HL-60 (cell line): Measurements from ENCODE around the gene SLC23A2.
"Not testable (repeated sequence)": the region's sequence is repeated elsewhere in the genome, so short reads cannot be mapped to it uniquely, and the experiment has no call there.

Source experiments
- DNase-seq, 2 experiments: peaks; one replicate each; pipeline ENCODE4 v3.0.0-alpha.2; 2010 to 2020; ENCODE audit warnings: low read depth in 1 of 2, low spot score in 1 of 2
- H3K27ac ChIP-seq: fragments of 250-450 bp; sonication (Bioruptor Pico); replicated peaks from 2 replicates; pipeline ENCODE4 v1.5.1; 2020; ENCODE audit warnings: mild to moderate bottlenecking, moderate library complexity
- H3K27me3 ChIP-seq: fragments of 250-450 bp; sonication (Bioruptor Pico); 2 replicates; pipeline ENCODE4 v1.5.1; 2021; ENCODE audit warnings: mild to moderate bottlenecking, moderate library complexity; ENCODE audit not compliant: insufficient read depth, poor library complexity, severe bottlenecking
- H3K4me3 ChIP-seq: replicated peaks from 2 replicates; pipeline ENCODE4 v1.5.1; 2011; ENCODE audit warnings: mild to moderate bottlenecking, control low read depth, low read length; ENCODE audit not compliant: insufficient read depth
- GABPA ChIP-seq: IDR thresholded peaks from 2 replicates; pipeline ENCODE4 v1.6.1; 2012; ENCODE audit warnings: low read depth
- POLR2AphosphoS5 ChIP-seq: IDR thresholded peaks from 2 replicates; pipeline ENCODE4 v1.6.1; 2012; ENCODE audit warnings: low read depth
- SPI1 ChIP-seq: IDR thresholded peaks from 2 replicates; pipeline ENCODE4 v1.6.1; 2012; ENCODE audit warnings: low read depth, mild to moderate bottlenecking, borderline replicate concordance
- TF ChIP-seq, protein P1 (sequence below): IDR thresholded peaks from 2 replicates; pipeline ENCODE4 v1.6.1; 2012; ENCODE audit warnings: low read depth; ENCODE audit not compliant: insufficient replicate concordance
- TF ChIP-seq, protein P2 (sequence below): IDR thresholded peaks from one replicate; pipeline ENCODE4 v1.5.1; 2011; ENCODE audit warnings: low read length, control low read depth, inconsistent platforms; ENCODE audit not compliant: insufficient read depth

Gene SLC23A2

DNA sequence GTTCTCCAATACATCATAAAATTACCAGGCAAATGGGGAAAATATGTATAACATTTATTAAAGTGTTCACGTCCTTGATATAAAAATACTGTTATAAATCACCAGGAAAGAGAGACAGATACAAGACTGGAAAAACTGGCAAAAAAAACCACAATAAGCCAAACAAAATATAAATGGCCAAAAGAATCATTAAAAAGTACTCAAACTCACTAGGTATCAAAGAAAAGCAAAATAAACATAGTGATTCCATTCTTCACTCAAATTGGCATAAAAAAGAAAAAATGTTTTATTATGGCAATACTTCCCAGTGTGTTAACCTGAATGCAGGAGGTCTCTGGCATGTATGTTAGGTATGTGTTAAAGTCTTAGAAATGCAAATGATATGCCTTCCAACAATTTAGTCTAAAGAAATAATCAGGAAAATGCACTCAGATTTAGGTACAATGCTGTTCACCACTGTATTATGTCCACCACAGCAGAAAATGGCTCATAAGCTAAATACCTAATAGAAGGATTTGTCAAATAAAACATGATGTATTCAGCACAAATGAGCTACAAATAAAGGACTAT is 21.4 kb downstream of the SLC23A2 start:
- no peak overlapping the region for H3K27ac ChIP-seq
- DNase-seq = no peak
- H3K27me3 ChIP-seq = no peaks in the 10 kb centered on the region
- H3K4me3 ChIP-seq = no peak overlapping the region
- TF ChIP-seq, protein P1, sequence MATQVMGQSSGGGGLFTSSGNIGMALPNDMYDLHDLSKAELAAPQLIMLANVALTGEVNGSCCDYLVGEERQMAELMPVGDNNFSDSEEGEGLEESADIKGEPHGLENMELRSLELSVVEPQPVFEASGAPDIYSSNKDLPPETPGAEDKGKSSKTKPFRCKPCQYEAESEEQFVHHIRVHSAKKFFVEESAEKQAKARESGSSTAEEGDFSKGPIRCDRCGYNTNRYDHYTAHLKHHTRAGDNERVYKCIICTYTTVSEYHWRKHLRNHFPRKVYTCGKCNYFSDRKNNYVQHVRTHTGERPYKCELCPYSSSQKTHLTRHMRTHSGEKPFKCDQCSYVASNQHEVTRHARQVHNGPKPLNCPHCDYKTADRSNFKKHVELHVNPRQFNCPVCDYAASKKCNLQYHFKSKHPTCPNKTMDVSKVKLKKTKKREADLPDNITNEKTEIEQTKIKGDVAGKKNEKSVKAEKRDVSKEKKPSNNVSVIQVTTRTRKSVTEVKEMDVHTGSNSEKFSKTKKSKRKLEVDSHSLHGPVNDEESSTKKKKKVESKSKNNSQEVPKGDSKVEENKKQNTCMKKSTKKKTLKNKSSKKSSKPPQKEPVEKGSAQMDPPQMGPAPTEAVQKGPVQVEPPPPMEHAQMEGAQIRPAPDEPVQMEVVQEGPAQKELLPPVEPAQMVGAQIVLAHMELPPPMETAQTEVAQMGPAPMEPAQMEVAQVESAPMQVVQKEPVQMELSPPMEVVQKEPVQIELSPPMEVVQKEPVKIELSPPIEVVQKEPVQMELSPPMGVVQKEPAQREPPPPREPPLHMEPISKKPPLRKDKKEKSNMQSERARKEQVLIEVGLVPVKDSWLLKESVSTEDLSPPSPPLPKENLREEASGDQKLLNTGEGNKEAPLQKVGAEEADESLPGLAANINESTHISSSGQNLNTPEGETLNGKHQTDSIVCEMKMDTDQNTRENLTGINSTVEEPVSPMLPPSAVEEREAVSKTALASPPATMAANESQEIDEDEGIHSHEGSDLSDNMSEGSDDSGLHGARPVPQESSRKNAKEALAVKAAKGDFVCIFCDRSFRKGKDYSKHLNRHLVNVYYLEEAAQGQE = no peak
- TF ChIP-seq GABPA (no peak), SPI1 (no peak), POLR2AphosphoS5 (no peak)
- TF ChIP-seq, protein P2, sequence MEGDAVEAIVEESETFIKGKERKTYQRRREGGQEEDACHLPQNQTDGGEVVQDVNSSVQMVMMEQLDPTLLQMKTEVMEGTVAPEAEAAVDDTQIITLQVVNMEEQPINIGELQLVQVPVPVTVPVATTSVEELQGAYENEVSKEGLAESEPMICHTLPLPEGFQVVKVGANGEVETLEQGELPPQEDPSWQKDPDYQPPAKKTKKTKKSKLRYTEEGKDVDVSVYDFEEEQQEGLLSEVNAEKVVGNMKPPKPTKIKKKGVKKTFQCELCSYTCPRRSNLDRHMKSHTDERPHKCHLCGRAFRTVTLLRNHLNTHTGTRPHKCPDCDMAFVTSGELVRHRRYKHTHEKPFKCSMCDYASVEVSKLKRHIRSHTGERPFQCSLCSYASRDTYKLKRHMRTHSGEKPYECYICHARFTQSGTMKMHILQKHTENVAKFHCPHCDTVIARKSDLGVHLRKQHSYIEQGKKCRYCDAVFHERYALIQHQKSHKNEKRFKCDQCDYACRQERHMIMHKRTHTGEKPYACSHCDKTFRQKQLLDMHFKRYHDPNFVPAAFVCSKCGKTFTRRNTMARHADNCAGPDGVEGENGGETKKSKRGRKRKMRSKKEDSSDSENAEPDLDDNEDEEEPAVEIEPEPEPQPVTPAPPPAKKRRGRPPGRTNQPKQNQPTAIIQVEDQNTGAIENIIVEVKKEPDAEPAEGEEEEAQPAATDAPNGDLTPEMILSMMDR = no peak

DNA sequence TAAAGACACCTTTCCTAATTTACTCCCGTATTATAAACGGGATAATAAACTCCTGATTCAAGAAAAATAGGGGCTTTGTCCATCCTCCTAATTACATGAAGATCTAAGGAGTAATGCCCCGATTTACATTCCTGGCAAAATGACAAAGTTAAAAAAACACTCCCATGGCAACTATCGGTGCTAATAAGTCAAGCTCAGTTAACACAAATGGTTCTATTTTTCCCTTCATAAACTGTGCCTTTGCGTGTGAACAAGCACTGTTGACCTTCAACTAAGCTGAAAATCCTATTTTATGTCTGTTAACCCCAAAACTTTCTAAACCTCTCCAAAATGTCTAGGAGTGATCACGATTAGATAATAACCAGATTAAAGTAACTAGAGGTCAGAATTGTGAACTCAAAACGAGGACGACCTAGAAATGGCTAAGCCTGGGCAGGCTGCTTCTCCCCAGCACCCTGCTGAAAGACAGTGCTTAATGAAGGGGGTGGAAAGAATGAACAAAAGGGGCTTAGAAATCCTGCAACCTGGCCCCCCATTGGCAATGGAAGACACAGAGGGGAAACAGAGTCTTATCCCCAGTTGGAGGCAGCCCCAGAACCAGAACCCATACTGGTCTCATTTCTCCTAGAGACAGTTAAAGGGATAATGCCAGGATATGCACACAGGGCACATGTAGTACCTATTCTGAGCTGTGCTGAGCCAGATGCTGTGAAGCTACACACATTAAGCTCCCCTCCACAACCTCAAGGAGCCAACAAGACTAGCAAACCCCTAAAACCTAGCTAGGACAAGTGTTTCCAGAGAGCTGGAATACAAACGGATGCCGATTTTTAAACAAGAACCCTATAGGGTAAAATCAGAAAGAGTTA is 23.0 kb downstream of the SLC23A2 start:
- no peaks in the 10 kb centered on the region for H3K27me3 ChIP-seq
- TF ChIP-seq, protein P1 = no peak
- TF ChIP-seq GABPA (no peak), SPI1 (no peak), POLR2AphosphoS5 (no peak)
- TF ChIP-seq, protein P2 = no peak
- H3K4me3 ChIP-seq = no peak overlapping the region
- H3K27ac ChIP-seq = no peak overlapping the region
- DNase-seq = no peak

DNA sequence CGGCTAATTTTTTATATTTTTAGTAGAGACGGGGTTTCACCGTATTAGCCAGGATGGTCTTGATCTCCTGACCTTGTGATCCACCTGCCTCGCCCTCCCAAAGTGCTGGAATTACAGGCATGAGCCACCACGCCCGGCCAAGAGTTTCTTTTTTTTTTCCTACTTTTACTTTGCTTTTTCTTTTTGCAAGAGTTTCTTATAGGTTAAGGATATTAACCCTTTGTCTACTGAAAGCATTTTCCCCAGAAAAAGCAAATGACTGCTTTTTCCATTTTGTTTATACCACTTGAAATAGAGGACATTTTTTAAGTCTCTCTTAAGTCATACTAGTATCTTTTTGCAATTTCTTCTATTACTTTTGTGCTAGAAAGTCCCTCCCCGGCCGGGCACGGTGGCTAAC is 25.3 kb downstream of the SLC23A2 start:
- H3K4me3 ChIP-seq, H3K27ac ChIP-seq, H3K27me3 ChIP-seq: not testable (repeated sequence)

DNA sequence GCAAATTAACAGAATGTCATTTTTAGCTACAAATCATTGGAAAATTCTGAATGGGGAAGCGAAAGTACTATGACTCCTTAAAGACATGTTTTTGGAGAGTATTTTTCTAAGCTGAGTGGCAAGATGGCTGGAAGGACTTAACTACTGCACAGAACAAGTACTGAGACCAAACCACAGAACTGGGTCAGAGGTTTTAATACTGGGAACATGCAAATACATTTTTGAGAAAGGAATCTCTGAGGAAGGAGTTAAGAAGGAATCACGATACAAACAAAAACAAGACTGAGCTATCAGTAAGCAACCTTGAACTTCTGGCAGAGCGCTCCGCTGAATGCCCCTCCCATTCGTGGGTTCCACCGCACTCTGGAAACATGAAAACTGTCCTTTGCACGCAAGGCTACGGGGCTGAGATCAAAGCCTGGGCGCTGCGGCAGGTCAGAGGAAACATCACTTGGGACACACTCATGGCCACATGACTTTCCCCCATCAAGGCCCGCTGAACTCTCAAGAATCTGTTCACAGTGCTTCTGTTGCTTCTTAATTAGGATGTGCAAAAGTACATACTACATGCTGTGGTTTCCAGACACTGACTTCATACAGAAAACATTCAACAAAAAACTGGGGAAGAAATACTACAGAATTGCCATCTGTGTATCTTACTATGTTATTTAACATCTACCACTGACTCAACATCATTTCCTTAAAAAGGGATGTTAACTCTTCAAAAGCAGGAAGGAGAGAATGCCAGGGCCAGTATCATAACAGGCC is 27.8 kb downstream of the SLC23A2 start:
- TF ChIP-seq, protein P1 = no peak
- TF ChIP-seq, protein P2 = no peak
- TF ChIP-seq POLR2AphosphoS5 (no peak), GABPA (no peak), SPI1 (0 out of 2 replicates have a peak, but pooled peaks have one; percentile 10)
- DNase-seq = peak; percentile 21 to 81
- no peak overlapping the region for H3K4me3 ChIP-seq
- H3K27me3 ChIP-seq = no peaks in the 10 kb centered on the region
- H3K27ac ChIP-seq = peak overlapping the region; percentile 32

More for the DNA sequence above, 25.3 kb downstream of the SLC23A2 start:
- not testable (repeated sequence) for DNase-seq
